Measurements from ENCODE around the gene CRCP. TPM values are rescaled to one million over a fixed set of nuclear protein-coding genes. Genes with fewer than 3 reads are reported as not detected.

Gene CRCP
- total RNA-seq, 2 donors from 2014 or later, result 33.0 to 34.4 TPM

DNA sequence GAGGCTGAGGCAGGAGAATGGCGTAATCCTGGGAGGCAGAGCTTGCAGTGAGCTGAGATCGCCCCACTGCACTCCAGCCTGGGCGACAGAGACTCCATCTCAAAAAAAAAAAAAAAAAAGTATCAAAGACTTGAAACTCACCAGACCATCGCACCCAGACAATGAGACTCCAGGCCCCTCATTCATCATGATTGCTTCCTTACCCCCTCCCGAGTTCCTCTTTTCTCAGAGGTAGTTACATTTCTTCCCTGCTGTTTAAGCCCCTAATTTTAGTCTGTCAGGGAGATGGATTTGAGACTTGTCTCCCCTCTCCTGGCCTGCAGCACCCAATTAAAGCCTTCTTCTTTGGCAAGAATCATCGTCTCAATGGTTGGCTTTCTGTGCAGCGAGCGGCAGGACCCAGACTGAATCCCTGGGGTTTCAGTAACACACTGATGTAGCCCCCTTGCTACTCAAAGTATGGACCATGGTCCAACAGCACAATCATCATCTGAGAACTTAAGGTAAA is 71.1 kb downstream of the CRCP start:
- Histone ChIP-seq H3K27me3 (no peaks in the 10 kb centered on the region), H3K27ac (no peak overlapping the region), H3K36me3 (no peaks in the 10 kb centered on the region), H3K4me1 (no peaks in the 10 kb centered on the region), H3K9ac (ENCODE audit: low read depth in 2 of 2, low read length in 2 of 2) (no peak overlapping the region), H3K4me3 (no peak overlapping the region), H3K9me3 (no peaks in the 10 kb centered on the region)
- DNase-seq, result no peak
- TF ChIP-seq CTCF (IDR thresholded peaks at IDR 0.05), result no peak
- intact Hi-C loops (cut with DNase I), result no loop called here

GRCh38 chr7:66186991-66187390 is 72.3 kb downstream of the CRCP start:
- DNase-seq, result no peak
- Histone ChIP-seq H3K36me3 (no peaks in the 10 kb centered on the region), H3K4me1 (no peaks in the 10 kb centered on the region), H3K9me3 (no peaks in the 10 kb centered on the region), H3K4me3 (no peak overlapping the region), H3K9ac (ENCODE audit: low read depth in 2 of 2, low read length in 2 of 2) (no peak overlapping the region), H3K27me3 (no peaks in the 10 kb centered on the region), H3K27ac (no peak overlapping the region)
- no peak for TF ChIP-seq CTCF (IDR thresholded peaks at IDR 0.05)
- intact Hi-C loops (cut with DNase I), result no loop called here

DNA sequence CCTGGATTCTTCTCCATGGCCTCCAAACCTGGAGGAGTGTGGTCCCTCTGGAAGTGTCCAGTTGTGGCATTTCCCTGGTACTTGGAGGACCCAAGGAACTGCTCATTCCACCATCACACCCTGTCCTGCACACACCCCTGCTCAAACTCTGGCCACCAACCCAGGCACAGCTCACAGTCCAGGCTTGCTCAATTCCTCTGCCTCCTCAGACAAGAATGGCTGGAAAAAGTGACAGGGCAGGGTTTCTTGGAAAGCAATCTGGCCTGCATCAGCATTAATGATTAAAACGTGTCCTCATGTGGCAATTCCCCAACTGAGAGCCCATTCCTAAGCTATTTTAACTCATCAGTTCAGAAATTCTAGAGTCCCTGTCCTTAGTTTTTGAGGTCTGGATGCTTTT is 73.3 kb downstream of the CRCP start:
- H3K9me3 ChIP-seq, result no peaks in the 10 kb centered on the region
- H3K36me3 ChIP-seq, result no peaks in the 10 kb centered on the region
- DNase-seq, result peak; percentile 25
- intact Hi-C loops (cut with DNase I), result no loop called here
- TF ChIP-seq CTCF (IDR thresholded peaks at IDR 0.05), result no peak
- H3K27me3 ChIP-seq, result no peaks in the 10 kb centered on the region
- H3K9ac ChIP-seq (ENCODE audit: low read depth in 2 of 2, low read length in 2 of 2), result no peak overlapping the region
- H3K4me1 ChIP-seq, result no peaks in the 10 kb centered on the region
- H3K27ac ChIP-seq, result no peak overlapping the region
- H3K4me3 ChIP-seq, result no peak overlapping the region

DNA sequence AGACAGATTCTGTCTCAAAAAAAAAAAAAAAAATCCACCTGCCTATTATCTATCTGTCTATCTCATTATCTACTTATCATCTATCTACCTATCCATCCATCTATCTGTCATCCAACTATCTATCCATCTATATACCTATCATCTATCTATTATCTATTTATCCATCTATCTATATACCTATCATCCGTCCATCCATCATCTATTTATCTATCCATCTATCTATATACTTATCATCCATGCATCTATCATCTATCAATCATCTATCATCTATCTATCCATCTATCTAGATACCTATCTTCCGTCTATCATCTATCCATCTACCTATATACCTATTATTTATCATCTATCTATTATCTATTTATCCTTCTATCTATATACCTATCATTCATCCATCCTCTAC is 74.0 kb downstream of the CRCP start:
- DNase-seq, result no peak
- H3K4me1 ChIP-seq, result no peaks in the 10 kb centered on the region
- no peaks in the 10 kb centered on the region for H3K36me3 ChIP-seq
- H3K9me3 ChIP-seq, result no peaks in the 10 kb centered on the region
- no peak overlapping the region for H3K27ac ChIP-seq
- intact Hi-C loops (cut with DNase I), result no loop called here
- H3K4me3 ChIP-seq, result no peak overlapping the region
- no peak overlapping the region for H3K9ac ChIP-seq (ENCODE audit: low read depth in 2 of 2, low read length in 2 of 2)
- no peak for TF ChIP-seq CTCF (IDR thresholded peaks at IDR 0.05)
- no peaks in the 10 kb centered on the region for H3K27me3 ChIP-seq

GRCh38 chr7:66189695-66190503 is 75.3 kb downstream of the CRCP start:
- Histone ChIP-seq H3K27me3 (no peaks in the 10 kb centered on the region), H3K9me3 (no peaks in the 10 kb centered on the region), H3K9ac (ENCODE audit: low read depth in 2 of 2, low read length in 2 of 2) (no peak overlapping the region), H3K36me3 (no peaks in the 10 kb centered on the region), H3K27ac (no peak overlapping the region), H3K4me3 (no peak overlapping the region), H3K4me1 (no peaks in the 10 kb centered on the region)
- intact Hi-C loops (cut with DNase I), result no loop called here
- no peak for TF ChIP-seq CTCF (IDR thresholded peaks at IDR 0.05)
- DNase-seq, result no peak
